Right kidney (tissue), 1 donor: ENCODE results near the gene DMD.

Source experiments
- DNase-seq: peaks from one replicate; pipeline ENCODE4 v3.0.0-alpha.2; 2016

DMD gene

DNA sequence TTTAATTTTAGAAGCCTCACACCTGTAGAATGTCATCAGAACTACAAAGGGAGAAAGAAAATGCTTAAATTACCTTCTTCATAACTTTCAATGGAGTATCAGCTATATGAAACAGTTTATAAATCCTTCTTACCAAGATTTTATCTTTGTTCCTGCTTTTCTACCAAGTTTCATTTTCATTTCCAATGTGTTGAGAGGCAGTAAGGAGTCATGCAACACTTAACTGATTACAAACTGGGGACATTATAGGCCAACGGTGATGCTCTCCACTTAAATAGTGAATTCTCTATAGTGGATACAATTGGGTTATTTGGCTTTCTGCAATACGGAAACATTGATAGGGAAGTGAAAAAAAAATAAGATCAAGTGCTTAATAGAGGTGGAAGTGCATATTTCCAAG is 1994.3 kb downstream of the DMD start:
- DNase-seq: no peak

DNA sequence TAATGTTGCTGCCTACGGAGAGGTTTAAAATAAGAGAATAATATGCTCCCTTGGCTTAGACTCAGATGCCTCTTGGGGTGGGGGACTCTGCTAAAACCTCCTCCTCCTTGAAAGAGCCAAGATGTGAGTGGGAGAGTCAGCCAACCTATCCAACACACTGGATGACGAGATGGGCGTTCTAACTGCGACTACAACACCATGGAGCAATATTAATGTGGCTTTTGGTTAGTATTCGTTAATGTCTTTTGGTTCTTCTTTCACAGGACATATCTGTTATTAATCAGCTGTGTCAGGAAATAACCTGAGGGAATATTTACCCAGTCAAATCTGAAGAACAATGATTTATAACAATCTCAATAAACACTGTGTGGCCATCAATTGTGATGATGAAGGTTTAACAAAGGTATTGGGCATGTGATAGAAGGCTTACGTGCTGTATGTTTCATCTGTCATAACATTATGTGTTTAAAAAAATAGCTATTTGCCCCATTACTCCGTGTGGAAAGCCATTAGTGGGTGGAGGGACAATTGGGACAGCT is 1996.0 kb downstream of the DMD start:
- DNase-seq: no peak

DNA sequence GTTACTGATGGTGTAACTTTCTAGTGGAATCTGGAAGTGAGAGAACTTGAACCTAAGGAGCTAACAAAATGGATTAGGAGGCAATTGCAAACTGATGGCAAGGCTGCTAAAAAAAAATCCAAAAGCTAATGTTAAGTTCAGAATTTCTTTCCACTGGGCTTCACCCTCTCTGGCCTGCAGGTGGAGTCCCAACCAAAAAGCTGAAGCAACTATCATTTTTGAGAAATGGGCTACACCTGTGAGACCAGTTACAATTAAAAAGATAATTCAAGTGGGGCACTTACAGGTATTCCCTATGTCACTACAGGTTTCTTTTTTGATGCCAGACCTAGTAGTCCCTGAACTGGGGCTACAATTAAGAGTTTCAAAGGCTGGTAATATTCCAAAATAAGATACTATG is 1997.4 kb downstream of the DMD start:
- no peak for DNase-seq

DNA sequence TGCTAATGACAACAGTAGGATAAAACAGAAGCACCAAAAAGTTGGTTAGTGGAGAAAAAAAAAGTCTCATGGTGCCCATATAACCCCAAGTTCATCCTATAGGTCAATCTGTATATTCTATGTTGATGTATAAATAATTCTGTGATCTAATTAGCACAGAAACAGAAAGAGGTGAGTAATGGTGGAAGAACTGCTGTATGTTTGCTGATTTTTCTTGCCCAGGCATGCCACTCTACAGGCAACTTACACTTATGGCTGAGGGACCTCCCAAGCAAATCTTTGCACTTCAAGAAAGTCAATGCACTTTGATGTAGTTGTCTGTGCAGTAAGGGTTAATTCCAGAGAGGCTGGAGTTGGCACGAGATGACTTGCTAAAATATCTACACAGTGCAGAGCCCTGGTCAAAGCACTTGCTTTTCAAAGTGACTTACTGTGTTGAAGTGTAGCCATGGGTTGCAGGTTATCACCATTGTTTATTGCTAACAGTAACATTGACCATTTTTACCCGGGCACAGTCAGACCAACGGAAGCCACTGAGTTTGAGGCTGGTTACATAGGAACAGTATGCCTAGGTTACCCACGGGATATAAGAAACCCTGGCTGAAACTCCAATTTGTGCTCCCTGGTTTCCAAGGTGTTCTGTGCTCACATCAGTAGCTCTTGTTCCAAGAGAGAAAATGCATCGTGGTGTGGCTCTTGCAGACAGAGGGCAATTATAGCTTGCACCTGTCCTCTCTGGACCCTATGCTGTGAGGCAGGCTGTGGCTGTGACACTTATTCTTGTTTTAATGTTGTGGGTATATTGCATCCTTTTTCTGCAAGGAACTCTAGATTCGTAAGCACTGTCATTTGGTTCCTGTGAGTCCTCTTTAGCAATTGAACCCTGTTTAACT is 1998.2 kb downstream of the DMD start:
- no peak for DNase-seq

DNA sequence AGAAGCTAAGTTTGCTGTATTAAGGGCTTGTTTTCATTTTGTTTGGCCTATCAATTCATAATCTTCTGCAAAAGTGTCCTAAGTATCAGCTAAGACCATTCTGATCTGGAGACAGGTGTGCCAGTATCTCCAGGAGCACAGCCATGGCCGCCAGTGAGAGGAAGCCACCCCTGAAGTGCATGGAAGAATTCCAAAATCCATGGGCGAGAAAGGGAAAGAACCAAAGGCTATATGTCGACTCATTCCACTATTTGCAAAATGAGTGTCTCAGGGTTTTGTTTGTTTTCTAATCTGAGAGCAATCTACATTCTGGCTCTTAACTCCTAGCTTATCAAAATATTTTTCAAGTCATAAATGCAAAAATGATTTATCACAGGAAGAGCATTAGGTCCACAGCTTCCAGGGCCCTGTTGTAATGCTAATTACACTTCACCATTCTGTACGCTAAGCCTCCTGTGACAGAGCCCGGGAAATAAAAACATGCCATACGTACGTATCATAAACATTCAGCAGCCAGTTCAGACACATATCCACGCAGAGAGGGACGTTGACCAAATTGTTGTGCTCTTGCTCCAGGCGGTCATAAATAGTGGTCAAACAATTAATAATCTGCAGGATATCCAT is 2002.2 kb downstream of the DMD start:
- DNase-seq: peak; percentile 6

DNA sequence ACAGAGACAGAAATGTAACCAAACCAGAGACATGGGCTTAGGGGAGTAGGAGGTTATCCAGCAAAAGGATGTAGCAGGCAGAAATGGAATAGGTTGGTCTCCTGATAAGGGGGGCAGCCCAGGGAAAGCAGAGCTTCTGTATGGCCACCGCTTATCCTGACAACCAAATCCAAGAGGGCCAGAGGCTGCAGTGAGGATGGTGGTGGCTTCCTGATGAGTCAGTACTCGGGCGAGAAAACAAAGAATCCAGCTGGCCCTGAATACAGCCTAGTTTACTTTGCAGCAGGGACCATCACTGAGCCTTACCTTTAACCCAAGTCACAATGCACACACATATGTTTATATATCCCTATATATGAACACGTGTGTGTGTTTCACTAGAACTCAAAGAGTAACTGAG is 2009.8 kb downstream of the DMD start:
- no peak for DNase-seq

DNA sequence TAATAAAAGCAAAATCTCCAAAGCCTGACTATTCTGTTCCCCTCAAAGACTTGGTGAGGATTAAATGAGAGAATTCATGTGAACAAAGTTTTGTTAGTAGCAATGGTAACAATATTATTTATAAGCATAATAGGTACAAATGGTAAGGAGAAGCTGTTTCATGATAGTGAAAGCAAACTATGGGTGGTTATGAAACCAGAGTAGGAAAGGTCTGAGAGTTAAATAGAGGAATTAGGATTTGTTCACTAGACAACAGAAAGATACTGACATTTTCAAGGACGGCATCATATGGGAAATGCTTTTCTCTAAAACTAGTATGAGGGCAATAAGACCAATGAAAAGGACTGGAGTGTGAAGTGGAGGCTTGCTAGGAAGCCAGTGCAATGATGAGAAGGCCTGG is 2010.9 kb downstream of the DMD start:
- DNase-seq: no peak

DNA sequence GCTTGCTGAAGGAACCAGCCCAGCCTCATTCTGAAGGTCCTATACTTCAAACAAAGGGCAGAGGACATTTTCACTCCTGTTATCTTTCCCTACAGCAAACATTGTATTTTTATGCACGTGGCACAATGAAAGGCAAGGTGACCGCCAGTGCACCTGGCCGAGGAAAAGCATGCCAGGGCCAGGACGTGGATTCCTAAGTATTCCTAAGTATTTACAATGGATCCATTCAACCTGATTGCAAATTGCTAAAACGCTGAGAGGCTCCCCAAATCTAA is 2011.6 kb downstream of the DMD start:
- no peak for DNase-seq

DNA sequence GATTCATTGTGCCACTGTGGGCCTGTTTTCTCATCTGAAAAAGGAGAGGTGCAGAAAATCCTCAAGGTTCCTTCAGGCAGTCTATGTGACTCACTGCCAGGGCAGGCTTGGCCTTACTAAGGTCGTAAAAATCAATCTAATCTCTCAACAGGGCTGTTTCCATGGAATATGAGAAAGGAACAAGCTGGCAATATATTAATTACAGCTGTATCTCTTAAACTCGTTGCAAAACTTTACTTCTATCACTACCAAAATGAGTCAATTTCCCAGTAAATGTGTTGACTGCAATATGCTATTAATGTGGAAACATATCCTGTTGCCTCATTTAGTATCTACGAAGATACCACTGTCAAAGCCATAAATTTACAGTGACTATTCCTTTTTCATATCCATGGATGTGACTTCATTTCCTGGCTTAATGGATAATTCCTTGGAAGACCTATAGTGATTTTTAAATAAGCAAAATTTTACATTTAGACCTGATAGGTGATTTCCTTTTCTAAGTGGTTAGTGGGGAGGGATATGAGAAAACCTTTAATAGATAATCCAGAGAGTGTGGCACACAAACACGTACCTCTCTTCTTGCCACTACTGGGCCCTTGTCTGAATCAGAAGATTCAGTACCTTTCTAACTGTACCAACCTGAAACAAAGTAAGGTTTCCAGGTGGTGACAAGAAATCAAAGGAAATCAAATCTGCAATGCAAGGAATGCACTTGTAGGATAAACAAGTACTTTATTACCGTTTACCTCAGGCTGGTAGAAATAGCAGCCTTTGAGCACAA is 2012.1 kb downstream of the DMD start:
- DNase-seq: no peak

DNA sequence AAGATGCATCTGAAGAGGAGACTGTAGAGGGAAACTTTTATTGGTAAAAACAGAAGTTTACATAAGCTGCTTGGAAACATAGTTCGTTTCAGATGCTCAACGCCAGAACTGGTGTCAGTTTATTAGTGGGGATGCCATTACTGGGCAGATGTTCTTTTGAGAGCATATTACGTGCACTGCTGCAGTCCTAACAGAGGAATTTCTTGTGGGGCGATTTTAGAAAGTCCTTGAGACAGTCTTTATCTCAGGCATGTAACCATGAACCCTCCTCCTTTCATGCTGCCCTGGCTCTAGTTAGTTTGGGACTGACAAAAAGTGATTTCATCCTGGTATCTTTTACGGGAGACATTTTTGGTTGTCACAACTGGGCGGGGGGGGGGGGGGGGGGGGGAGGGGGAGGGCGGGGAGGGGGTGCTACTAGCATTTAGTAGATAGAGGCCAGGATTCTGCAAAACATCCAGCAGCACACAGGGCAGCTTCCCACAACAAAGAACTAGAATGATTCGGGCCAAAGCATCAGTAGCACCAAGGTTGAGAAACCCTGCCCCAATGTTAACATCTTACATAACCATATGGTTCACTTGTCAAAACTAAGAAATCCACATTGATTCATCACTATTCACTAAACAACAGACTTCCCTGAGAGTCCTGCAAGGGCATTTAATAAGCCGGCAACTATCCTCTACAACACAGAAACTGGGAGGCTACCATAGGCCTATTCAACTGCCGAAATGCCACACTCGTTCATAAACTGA is 2021.0 kb downstream of the DMD start:
- DNase-seq: no peak

DNA sequence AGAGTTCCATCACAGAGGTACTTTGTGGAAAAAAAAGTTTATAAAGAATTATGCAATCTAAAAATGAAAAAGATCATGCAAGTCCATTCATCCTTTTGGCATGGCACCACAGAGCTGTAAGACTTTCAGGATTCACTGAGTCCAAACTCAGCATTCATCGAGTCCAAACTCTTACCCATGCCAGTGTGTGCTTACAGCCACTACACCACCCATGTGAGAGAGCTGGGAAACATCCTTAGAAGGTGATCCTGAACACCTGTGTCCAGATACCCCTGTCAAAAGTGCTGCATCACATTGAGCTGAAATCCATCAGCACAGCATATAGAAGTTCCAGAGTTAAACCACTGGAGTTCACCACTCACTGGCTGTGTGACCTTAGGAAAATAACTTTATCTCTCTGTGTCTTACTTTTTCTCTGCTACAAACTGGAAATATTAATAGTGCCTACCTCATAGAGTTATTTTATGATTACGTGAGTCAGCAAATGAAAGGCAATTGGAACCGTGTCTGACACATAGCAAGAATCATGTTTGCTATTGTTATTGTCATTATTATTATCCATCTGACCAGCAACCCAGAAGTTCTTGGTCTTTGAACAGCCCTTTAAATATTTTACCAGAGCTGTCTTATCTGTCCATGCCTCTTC is 2024.5 kb downstream of the DMD start:
- DNase-seq: no peak

DNA sequence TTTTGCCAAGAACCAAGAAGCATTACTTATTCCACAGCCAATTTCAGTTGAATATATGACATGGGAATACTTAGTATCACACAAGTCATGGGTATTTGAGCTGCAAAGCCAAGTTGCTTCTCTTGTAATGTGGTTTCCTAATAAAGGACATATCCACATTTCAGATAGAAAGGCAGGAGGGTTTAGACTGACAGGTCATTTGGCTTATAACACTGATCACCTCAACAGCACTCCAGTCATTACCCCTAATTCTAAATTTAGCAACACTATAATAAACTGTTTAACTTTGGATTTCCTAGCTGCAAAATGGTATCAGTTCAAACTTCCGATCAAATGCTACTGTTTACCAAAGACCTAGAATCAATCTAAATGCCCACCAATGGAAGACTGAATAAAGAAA is 2025.5 kb downstream of the DMD start:
- no peak for DNase-seq

DNA sequence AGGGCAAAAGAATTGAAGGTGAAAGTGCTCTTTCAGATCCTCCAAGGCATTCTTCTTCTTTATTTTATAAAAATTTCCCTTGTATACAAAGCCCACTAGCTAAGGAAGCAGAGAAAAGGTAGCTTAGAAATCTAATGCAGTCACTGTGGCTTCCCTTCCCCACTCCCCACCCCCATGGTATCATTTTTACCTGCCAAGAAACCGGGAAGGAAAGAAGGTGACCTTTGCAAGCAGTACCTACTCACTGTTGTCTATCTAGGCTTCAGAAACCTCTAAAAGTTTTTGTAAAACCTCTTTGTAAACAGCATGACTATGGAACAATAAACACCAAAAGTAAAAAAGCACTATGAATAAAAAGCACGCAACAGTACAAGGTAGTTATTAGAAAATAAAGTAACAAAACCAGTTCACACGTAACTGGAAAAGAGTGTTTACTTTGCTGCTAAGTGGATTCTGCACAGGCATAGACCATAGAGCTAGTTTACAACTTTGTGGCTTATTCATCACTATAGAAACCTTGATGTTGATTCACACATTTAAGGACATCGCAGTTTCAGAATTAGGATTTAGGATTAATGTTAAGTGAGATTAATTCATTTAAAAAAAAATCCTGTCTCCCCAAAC is 2029.9 kb downstream of the DMD start:
- no peak for DNase-seq

DNA sequence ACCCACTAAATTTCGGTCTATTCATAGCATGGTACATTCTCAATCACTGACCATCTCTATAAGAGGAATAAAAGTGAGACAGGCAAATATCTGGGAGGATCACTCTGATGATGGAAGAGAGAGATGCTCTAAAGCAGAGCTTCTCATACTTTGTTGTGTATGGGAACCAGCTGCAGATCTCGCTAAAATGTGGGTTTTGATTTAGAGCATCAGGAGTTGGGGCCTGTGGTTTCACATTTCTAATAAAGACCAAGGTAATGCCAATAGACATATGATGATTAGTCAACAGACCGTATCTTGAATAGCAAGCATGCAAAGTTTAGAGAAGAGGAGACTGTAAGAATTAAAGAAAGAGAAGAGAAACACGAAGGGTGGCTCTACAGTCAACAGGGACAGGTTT is 2032.1 kb downstream of the DMD start:
- no peak for DNase-seq

DNA sequence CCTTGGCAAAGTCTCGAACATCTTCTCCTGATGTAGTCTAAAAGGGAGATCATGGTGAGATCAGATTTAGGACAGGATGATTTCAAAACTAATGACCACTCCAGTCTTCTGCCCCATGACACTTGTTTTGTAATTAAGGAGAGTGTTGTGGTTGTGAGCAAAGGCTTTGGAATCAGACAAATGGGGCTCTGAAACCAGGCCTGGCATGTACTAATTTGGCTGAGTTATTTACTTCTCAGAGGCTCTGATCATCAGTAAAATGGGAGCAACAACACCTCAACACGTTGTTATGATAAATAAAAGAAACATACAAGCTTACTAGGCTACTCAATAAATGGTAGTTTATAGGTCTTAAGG is 2032.6 kb downstream of the DMD start:
- no peak for DNase-seq

DNA sequence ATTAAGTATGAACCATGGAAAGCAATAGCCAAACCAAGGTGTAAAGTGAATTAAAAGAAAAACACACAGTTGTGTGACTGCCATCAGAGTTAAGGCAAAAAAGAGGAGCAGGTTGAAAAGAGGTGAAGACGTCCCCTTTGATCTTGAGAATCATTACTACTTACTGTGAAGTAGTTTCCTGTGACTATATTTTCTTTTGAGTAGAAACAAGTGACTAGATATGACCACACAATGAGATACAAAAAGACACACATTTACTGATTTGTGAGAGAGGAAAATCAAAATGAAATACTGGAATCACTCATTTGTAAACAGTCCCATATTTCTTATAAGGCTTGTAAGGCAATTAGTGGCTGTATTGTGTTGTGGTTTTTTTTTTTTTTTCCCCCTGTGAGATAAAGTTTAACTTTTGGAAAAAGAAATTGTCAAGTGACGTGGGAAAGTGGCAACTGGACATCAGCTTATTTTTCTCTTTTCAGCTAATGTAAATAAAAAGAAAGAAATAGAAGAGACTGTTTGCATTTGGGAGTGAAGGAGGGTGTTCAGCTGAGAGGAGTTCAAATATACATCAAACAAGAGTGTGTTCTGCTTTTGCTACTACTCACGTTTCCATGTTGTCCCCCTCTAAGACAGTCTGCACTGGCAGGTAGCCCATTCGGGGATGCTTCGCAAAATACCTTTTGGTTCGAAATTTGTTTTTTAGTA is 2033.1 kb downstream of the DMD start:
- DNase-seq: no peak

DNA sequence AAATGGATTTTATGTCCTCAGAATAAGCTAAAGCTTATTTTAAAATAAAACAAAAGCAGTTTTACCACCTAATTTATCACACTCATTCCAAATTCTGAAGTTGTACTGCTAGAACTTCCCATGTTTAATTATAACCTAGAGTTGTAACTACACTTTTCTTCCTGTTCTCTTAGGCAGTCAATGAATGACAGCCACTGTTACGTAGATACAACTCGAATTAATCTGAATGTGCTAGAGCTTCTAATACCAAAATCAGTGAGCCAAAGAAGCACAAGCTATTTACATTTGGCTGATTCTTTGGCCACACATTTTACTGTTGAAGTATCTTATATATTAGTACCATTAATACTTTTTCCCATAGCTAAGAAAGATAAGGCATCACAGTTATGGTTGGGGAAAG is 2040.6 kb downstream of the DMD start:
- DNase-seq: no peak

DNA sequence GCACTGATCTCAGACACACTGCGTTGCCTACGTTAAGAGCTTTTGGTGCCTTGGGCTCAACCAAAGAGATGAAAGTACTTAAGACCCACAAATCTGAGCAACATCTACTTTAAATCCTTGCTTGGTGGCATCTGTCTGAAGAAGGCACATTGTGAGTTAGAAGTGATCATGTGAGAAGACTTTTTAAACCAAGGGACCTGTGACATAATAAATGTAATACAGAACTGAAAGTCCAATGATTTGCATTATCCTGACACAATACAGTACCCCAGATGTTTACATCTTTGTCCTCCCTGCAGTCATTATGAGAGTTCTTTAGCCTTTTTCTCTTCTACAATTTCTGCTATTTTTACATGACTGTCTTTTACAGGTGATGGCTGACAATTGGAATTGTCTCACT is 2042.8 kb downstream of the DMD start:
- no peak for DNase-seq

DNA sequence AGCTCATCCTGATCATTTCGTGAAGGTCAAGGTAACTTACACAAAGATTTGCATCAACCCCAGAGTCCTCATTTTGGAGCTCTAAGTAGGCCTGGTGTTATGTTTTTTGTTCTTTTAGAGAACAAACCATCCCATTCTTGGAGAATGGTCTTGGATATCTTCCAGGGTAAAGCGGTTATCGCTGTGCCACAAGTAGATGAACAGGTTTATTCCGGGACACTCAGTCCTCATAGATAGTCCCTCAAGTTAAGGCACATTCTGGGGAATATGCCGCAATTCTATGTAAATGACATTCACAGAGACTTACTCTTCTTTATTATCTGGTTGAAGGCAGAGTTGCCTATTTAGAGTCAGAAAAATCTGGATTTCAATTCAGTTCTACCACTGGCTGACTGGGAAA is 2044.5 kb downstream of the DMD start:
- no peak for DNase-seq

DNA sequence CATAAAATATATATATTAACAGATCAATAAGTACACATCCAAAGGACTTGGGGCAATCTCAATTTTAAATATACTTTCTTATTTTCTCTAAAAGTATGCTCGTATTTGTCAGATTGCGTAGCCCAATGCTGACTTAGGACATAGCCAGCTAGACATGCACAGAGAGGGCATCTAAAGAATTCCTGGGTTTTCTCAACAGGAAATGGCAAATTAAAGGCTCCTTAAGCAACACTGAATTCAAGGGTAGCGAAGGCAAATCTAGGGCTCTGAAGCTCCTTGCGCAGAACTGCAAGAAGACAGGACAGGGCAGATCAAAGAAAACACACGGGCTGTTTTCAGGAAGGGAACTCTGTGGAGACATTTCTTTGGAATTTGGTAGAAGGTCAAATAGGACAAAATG is 2044.9 kb downstream of the DMD start:
- DNase-seq: no peak
